ENCODE measurements around the gene ARSB.
"Not testable (repeated sequence)": the region's sequence is repeated elsewhere in the genome, so short reads cannot be mapped to it uniquely, and the experiment has no call there.

ARSB gene

GRCh38 chr5:78771260-78772205 lies 213.6 kb downstream of the ARSB start:
- no peak for DNase-seq

GRCh38 chr5:78768781-78769380 lies 216.2 kb downstream of the ARSB start:
- DNase-seq = no peak

- no peak for DNase-seq
Observed at GRCh38 chr5:78766412-78766762, 218.7 kb downstream of the ARSB start.

- no peak for DNase-seq
Observed at GRCh38 chr5:78765756-78766411, 219.2 kb downstream of the ARSB start.

DNA sequence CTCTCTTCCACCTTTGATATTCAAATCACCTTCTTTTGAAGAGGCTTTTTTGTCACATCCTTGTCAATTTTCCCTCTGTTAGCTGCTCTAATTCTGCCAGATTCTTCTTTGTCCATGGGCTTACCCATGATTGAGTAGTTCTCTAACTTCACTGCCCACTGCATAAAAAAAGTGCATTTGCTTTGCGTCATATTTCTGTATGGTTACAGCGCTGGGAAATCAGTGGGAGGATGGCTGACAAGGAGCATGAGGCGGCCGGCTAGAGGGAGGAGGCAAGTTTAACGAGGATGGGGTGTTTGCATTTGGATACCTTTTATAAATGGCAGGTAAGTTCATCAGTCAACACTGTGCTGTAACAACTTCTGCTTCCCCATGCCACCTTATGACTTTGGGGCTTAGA lies 220.0 kb downstream of the ARSB start:
- DNase-seq = no peak

- no peak for DNase-seq
Observed at GRCh38 chr5:78763659-78764189, 221.4 kb downstream of the ARSB start.

DNA sequence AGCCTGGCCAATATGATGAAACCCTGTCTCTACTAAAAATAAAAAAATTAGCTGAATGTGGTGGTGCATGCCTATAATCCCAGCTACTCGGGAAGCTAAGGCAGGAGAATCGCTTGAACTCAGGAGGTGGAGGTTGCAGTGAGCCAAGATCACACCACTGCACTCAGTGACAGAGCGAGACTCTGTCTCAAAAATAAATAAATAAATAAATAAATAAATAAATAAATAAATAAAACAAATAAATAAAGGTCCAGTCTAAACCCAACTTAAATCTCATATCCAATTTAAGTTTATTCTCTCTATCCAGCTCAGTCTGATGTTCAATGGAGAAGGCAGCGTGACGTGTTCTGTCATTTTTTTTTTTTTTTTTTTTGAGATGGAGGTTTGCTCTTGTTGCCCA lies 222.4 kb downstream of the ARSB start:
- not testable (repeated sequence) for DNase-seq

DNA sequence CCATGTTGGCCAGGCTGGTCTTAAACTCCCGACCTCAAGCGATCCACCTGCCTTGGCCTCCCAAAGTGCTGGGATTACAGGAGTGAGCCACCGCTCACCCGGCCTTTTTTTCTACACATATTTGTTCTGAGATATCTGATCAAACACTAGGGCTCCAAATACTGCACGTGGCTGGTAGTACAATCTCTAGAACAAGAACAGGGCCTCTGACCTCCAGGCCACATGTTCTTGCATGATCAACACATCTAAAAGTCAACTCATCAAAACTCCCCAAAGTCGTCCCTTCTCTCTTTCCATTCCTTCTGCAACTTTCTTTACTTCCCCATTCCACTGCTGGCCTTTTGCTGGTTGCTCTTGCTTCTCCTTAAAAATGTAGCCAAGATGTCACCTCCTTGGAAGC lies 223.3 kb downstream of the ARSB start:
- no peak for DNase-seq

DNA sequence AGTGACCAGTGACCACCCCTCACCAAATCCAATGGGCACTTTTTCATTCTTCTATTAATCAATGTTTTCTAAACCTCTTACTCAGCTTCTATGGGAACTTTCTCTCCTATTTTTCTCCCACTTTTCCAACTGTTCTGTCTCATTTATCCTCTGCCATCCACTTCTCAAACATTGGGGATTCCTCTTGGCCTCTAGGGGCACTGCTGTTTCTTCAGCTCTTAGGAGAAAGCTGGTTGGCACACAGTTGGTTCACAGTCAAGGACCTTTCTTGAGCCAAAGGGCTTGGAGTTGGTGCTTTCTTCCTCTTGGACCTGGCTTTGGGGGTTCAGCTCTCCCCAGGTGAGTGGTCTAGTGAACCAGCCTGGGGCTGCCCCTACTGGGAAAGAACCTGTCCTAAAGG lies 224.3 kb downstream of the ARSB start:
- no peak for DNase-seq

GRCh38 chr5:78760366-78760765 lies 224.7 kb downstream of the ARSB start:
- DNase-seq = no peak

DNA sequence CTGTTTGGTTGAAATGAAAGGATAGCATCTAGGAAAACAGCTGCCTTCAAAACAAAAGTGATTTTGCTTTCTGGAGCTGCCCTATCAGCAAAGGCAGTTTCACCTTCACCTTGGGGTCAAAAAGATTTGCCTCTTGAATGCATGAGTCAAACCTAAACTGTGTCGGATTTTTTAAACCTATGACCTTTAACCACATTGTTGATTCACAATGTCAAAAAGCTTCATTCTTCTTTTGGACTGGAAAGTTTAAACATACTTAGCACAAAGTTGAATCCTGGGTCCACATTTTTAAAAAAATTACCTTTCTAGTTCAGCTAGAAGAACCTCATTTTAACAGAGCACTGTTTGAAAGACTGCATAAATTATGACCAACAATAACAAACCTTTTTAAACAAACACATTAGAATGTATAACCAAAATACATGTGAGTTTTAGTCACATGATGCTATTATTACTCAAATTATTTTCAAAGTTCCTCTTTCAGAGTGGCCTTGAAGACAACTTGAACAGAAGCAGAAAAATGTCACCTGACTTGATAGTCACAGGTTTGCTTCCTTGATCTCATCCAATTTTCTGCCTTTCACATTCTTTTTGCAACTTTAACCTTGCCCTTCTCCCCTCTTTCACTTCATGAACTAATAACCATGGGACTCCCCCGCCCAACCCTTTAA lies 226.8 kb downstream of the ARSB start:
- DNase-seq = no peak

DNA sequence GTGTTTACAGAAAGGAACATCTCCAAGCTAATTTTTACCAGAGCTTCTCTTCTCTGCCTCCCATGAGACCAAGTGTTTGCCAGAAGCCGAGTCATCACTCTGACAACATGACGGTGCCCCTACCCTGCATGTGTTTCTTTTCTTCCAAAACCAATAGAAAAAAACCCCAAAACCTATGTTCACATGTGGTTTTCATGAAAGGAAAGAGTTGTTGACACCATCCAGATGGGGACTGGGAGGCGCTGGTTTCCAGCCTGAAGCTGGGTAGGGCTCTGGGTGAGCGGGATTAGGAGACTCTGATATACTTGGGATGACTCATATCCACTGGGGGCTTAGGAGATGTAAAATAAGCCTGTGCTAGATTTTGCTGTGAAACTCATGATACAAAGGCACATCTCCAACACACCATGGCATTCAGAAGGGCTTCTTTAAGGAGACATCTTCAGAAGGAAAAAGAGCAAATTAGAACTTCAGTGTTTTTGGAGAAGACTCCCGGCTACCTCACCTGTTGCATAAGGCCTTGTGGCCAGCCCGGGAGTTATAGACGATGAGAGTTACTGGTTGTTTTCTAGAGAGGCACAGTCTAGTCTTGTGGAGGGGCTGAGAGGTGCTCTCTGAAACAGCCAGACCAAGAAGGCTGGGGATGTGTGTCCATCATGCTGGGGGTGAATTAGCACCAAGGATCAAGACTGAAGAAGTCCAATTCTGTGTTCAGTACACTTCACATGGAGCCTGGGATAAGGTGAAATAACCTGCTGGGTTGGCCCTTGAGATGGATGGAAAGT lies 227.6 kb downstream of the ARSB start:
- no peak for DNase-seq

DNA sequence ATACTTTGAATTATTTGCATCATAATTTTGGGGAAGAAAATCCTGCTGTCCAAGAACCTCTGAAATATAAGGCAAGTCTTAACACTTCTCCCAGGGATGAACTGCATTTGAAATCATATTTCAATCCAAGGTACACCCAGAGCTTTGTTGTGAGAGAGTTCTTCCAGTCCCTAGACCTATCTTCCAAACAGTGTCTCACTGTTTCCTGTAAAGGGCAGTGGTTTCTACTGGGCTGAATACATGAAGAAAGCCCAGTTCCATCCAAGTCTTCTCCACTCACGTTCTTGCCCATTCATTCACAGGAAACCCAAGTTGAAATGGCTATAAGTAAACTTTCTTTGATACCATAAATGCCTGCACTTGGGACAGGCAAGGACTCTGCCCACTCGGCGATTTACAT lies 228.3 kb downstream of the ARSB start:
- no peak for DNase-seq

DNA sequence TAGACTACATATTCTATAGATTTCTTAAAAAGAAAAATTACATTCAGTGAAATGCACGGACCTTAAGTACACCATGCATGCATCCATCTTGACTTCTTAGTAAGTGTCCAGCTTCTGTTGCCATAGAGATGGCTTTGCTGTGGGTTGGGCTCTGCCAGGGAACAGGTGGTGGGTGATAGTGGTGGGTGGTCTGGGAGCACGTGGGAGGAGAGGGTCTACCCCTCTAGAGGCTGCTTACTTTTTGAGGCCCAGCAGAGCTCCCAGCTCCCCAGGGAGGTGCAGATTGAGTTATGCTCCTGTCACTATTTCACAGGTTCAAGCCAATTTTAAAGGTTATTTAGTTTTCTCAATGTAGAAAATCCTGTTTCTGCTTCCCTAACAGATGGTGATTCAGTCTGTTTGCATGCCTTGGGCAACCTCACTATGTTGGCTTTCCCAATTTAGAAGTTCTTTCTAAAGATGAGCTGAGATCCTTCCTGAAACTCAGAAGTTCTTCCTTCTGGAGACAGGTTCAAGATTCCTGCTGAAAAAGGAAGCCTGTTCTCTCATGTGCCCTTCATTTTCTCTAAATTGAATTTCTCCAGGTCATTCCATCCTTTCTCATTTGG lies 229.2 kb downstream of the ARSB start:
- DNase-seq = no peak

- no peak for DNase-seq
Observed at GRCh38 chr5:78754655-78755054, 230.5 kb downstream of the ARSB start.

DNA sequence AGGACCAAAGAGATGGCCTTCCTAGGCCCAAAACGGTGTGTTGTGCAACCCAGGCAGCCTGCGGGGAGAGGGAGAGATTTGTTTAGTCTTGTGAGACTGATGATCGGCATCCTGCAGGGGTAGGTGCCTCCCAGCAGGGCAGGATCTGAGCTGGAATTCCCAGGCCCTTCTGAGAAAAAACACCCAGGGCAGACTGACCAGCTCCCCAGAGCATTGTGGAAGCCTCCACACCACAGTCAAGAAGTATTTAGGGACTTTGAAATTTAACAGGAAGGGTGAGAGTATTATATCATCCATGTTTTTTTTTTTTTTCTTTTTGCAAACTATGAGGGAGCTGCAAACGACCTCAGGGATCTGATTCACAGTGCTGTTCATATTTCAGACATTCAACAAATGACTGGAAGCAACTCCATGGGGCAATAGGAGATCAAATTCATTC lies 232.0 kb downstream of the ARSB start:
- no peak for DNase-seq

GRCh38 chr5:78751872-78752271 lies 233.2 kb downstream of the ARSB start:
- no peak for DNase-seq

DNA sequence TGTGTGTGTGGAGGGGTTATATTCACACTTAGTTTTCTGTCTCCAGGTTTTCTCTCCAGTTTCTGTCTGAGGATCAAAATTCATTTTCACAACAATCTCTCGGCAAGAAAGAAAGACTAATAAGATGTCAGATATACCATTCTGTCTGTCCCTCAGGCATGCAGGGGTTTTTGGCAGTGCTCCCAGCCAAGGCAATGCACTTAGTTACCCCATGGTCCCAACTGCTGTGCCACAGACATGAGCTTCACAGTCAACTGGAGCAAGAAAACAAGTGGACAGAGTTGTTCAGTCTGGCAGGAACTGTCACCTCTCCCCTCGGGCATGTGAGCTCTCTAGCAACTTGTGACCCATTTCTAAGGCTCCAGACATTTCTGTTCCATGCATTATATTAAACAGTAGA lies 234.8 kb downstream of the ARSB start:
- DNase-seq = no peak

DNA sequence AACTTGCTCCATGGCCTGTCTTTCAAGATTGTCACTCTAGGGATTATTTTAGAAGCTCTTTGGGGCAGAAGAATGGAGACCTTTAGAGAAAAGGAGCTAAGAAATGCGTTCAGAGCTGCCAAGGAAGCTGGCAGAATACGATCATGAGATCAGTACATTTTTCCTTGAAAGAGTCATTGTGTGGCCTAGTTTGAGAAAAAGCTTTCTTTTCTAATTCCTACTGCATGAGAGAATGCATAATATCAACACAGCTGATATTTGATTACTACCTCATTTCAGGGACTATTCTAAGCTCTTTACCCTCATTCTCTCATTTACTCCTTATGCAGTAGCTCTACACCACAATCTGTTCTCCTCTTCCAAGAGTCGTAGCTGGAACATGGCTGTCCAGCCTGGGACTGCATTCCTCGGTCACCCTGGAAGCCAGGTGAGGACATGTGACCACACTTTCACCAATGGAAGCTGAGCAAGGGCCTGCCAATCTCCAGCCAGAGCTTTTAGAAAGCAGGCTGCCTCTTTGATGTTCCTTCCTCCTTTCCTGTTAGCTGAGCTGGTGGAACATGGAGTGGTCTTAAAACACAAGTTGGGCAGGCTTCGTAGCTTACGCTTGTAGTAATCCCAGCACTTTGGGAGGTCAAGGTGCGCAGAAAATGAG lies 237.3 kb downstream of the ARSB start:
- no peak for DNase-seq

DNA sequence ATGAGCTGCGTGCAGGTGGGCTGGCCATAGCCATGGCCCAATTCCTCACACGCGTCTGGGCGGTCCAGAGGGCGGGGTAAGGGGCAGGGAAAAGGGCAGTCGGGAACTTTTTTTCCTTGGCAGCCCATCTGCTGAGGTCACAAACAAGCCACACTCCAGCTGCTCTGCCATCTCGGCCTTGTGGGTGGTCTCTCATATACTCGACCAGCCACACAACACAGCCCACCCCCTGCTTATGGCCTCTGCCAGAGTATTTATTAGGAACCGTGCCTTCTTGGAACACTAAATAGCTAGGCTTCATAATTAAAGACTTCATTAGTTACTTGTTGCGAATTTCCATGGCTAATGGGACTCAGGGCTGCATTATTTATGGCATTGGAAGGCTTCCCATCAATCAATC lies 238.1 kb downstream of the ARSB start:
- no peak for DNase-seq

GRCh38 chr5:78746021-78746770 lies 238.9 kb downstream of the ARSB start:
- DNase-seq = no peak

All from NCI-H1105 (cell line).